VCaP (cell line): ENCODE measurements around the gene BTBD19.

Experiments used
- H3K27ac ChIP-seq: fragments of 450-650 bp; 2 replicates; pipeline ENCODE4 v1.5.1; 2017
- TF ChIP-seq, protein P1 (sequence below): fragments of 450-650 bp; conservative IDR thresholded peaks from 2 replicates; pipeline ENCODE4 v1.5.1; 2017; ENCODE audit warnings: mild to moderate bottlenecking, moderate library complexity

Gene BTBD19

DNA sequence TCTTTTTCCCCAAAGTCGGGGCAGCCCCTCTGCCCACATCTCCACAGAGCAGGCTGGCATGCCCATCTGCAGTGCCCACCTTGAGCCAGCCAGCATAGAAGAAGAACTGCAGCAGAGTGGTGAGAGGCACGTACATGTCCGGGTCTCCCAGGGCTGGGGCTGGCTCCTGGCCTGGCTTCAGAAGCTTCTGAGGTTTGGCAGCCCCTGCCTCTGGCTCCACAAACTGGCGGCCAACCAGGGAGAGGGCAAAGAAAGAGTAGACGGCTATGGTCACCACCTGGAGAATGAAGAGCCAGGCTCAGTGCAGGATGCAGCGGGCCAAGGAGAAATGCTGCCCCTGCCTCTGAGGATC lies 23.3 kb upstream of the BTBD19 start:
- TF ChIP-seq, protein P1, sequence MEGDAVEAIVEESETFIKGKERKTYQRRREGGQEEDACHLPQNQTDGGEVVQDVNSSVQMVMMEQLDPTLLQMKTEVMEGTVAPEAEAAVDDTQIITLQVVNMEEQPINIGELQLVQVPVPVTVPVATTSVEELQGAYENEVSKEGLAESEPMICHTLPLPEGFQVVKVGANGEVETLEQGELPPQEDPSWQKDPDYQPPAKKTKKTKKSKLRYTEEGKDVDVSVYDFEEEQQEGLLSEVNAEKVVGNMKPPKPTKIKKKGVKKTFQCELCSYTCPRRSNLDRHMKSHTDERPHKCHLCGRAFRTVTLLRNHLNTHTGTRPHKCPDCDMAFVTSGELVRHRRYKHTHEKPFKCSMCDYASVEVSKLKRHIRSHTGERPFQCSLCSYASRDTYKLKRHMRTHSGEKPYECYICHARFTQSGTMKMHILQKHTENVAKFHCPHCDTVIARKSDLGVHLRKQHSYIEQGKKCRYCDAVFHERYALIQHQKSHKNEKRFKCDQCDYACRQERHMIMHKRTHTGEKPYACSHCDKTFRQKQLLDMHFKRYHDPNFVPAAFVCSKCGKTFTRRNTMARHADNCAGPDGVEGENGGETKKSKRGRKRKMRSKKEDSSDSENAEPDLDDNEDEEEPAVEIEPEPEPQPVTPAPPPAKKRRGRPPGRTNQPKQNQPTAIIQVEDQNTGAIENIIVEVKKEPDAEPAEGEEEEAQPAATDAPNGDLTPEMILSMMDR, result no peak
- no peak overlapping the region for H3K27ac ChIP-seq

DNA sequence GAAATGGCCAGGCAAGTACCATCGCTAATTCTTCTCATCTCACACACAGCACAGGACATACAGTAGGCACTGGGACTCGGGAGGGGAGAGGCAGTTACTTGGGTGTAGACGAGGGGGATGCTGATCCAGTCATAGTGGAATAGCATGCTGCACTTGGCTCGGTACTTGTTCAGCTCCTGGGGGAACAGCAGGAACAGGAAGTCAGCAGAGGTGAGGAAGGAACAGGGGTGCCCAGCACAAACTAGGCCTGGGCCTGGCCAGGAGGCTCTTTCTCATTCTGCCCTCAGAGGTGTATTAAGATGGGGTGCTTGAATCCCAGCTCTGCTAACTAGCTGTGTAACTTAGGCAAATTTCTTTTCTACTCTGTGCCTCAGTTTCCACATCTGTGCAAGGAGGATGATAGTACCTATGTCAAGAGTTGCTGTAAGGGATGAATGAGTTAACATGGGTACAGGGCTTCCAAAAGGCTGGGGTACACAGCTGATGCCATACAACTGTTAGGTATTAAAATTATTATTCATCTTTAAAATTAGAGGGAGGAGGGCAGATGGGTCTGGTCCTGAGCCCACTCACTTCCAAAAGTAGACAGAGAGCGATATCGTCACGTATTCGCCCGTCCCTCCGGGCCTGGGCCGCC lies 22.7 kb upstream of the BTBD19 start:
- no peak overlapping the region for H3K27ac ChIP-seq

DNA sequence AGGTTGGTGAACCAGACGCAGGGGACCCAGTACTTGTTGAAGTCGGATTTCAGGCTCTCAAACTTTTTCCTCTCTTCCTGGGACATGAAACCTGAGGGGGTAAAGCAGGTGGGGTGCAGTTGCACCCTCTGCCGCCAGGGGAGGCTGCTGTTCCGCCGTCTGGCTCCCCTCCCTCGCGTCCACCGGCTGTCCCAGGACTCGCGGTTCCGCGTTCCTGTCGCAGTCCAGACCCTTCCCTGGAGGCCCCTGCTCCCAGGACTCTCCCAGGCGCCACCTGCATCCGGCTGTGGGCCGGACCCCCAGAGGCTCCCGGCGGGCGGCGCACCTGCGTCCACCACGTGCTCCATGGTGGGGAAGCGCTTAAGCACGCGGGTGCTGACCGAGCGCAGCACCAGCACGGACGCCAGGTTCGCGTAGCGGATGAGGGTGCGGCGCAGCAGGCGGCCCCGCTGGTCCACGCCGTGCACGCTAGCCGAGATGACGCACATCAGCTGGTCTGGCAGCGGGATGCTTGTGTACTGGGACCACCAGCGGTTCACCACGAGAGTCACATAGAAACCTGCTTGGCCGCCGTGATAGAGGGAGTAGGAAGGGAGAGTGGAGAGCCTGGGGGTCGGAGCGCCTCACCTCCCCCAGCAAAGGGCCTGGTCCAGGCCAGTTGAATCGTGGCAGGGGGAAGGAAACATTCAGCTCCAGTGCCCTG lies 22.0 kb upstream of the BTBD19 start:
- TF ChIP-seq, protein P1, result peak; percentile 38
- H3K27ac ChIP-seq, result no peak overlapping the region

More for the DNA sequence above, 22.7 kb upstream of the BTBD19 start:
- TF ChIP-seq, protein P1, result no peak

DNA sequence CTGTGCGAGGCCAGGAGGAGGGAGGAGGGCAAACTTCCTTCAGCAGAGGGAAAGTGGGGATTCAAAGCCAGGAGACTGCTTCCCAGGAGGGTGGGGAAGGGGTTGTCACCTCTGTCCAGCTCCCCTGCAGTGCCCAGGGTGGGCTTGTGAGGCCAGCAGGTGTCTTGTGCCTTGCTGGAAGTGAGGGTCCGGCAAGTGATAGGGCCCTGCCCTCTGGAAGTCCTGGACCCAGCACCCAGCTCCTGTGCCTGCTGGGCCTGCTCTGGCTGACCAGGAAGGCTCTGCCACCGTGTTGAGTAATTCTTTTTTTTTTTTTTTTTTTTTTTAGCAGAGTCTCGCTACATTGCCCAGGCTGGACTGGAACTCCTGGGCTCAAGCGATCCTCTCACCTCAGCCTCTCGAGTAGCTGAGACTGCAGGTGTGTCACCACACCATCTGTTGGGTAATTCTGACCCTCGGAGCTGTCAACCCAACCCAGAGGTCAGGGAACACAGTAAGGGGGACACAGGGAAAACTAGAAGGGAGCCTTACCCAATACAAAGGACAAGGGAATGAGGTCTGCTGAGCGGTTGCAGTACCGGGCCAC lies 21.4 kb upstream of the BTBD19 start:
- no peak overlapping the region for H3K27ac ChIP-seq
- TF ChIP-seq, protein P1, result no peak

DNA sequence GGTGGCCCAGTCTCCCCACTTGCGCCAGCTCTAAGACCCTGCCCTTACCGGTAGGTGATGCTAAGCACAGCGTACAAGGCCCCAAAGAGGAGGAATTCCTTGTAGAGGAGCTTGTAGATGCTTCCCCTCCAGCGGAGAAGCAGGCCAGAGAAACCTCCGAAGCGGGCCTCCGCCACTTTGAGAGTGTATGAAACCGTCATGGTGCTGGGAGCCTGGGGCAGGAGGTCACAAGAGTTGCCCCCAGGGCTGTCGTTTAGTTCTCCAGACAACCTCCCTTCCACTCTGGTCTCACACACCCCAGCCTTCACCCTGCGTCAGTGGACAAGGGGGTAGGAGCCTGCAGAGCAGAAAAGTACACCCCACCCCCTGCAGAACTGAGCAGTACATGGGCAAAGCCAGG lies 20.8 kb upstream of the BTBD19 start:
- H3K27ac ChIP-seq, result no peak overlapping the region
- TF ChIP-seq, protein P1, result no peak

DNA sequence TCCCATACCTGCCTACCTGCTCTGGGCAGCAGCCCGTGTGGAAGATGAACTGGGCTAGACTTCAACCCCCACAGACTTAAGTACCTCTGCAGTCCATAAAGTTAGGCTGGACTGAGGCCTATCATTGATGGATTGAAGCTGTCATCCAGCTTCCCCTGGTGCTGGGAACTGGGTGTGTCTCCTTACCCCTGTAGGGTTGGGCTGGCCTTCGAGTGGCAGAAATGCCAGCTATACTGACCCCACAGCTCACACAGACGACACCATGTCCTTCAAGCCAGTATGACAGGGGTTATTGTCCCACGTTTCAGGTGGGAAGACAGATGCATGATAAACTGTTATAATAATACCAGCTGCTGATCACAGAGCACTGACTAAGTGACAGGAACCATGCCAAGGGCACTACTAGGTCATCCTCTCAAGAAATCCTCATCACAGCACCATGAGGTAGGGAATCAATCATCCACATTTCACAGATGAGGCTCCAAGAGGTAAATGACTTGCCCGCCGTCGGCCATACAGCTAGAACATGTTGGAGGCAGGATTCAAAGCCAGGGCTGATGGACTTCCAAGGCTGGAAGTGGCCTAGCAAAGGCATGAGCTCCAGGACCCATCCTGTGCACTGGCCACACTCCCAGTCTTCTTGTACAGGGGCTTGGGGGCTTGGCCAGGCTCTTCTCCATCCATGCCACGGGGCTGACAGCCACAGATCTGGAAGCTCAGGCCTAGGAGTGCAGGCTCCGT lies 20.0 kb upstream of the BTBD19 start, which contains the start of gene BEST4:
BEST4 (minus strand) TSS at position 51 of the 741 bp plus-strand sequence. CDS start 465 bp downstream, outside the sequence.
- H3K27ac ChIP-seq, result no peak within 1 kb of the TSS
- TF ChIP-seq, protein P1, result no peak
